IMR-90 (cell line): ENCODE measurements around the gene PISD. TPM values are rescaled to one million over a fixed set of nuclear protein-coding genes. Genes with fewer than 3 reads are reported as not detected.

Experiments used
- ATAC-seq: fragments of 200-7000 bp; cut with Tn5 transposase; 2 replicates; pipeline ENCODE4 v1.9.1; 2020; ENCODE audit warnings: low read depth, mild to moderate bottlenecking, moderate library complexity
- BruUV-seq: library from RNA; stranded (reverse); fragments of 400-500 nt; replicated peaks from 2 replicates; lab custom pipeline; 2021; lab: Mats Ljungman, UMichigan
- CTCF ChIA-PET: fragments of 300-600 bp; formaldehyde crosslinking; extraction: SDS; loops from one replicate; lab custom pipeline; 2021; ENCODE audit warnings: antibody characterized with exemption; lab: Yijun Ruan, JAX
- POLR2A ChIA-PET: fragments of 300-600 bp; sonication (Branson Sonifier 250); formaldehyde crosslinking; loops from one replicate; lab custom pipeline; 2022; ENCODE audit warnings: antibody characterized with exemption; ENCODE audit not compliant: unreplicated experiment; lab: Charles Lee
- DNase-seq: peaks from one replicate; pipeline ENCODE4 v3.0.0; 2013
- H2AFZ ChIP-seq: replicated peaks from 2 replicates; pipeline ENCODE3; 2013; ENCODE audit warnings: low read length, mild to moderate bottlenecking; ENCODE audit not compliant: poor library complexity
- H2AK5ac ChIP-seq: 2 replicates; pipeline ENCODE4 v1.6.1; 2013; ENCODE audit warnings: low read depth, low read length, inconsistent platforms
- H2AK9ac ChIP-seq: replicated peaks from 2 replicates; pipeline ENCODE3; 2013; ENCODE audit warnings: mild to moderate bottlenecking, low read depth, low read length, moderate library complexity; ENCODE audit not compliant: poor library complexity
- H2BK120ac ChIP-seq: 2 replicates; pipeline ENCODE4 v1.6.1; 2013; ENCODE audit warnings: low read depth, low read length, inconsistent platforms
- H2BK15ac ChIP-seq: 3 replicates; pipeline ENCODE4 v1.6.1; 2013; ENCODE audit warnings: low read depth, low read length, inconsistent platforms
- H2BK20ac ChIP-seq: 2 replicates; pipeline ENCODE4 v1.6.1; 2013; ENCODE audit warnings: low read depth, mild to moderate bottlenecking, inconsistent platforms, low read length, moderate library complexity
- H2BK5ac ChIP-seq: 2 replicates; pipeline ENCODE4 v1.6.1; 2013; ENCODE audit warnings: mild to moderate bottlenecking, low read depth, low read length, inconsistent platforms; ENCODE audit not compliant: poor library complexity, severe bottlenecking
- H3K14ac ChIP-seq: replicated peaks from 2 replicates; pipeline ENCODE4 v1.6.1; 2013; ENCODE audit warnings: low read depth, low read length, inconsistent platforms
- H3K18ac ChIP-seq: 2 replicates; pipeline ENCODE4 v1.6.1; 2013; ENCODE audit warnings: low read depth, low read length, control low read depth
- H3K23ac ChIP-seq: 2 replicates; pipeline ENCODE4 v1.6.1; 2013; ENCODE audit warnings: low read depth, low read length, inconsistent platforms
- H3K27ac ChIP-seq: 2 replicates; pipeline ENCODE4 v1.5.1; 2013; ENCODE audit warnings: mild to moderate bottlenecking, control low read depth, low read length; ENCODE audit not compliant: insufficient read depth
- H3K27me3 ChIP-seq: 2 replicates; pipeline ENCODE4 v1.6.1; 2013; ENCODE audit warnings: low read length; ENCODE audit not compliant: control insufficient read depth, insufficient read depth
- H3K36me3 ChIP-seq: 2 replicates; pipeline ENCODE4 v1.6.1; 2013; ENCODE audit warnings: low read length, mixed read lengths; ENCODE audit not compliant: control insufficient read depth, insufficient read depth
- H3K4ac ChIP-seq: 2 replicates; pipeline ENCODE4 v1.6.1; 2013; ENCODE audit warnings: low read depth, low read length, inconsistent platforms
- H3K4me1 ChIP-seq: 2 replicates; pipeline ENCODE4 v1.6.1; 2013; ENCODE audit warnings: low read length, mixed read lengths; ENCODE audit not compliant: control insufficient read depth, insufficient read depth
- H3K4me2 ChIP-seq: 2 replicates; pipeline ENCODE4 v1.6.1; 2013; ENCODE audit warnings: low read depth, mild to moderate bottlenecking, control low read depth, low read length, moderate library complexity
- H3K4me3 ChIP-seq: 2 replicates; pipeline ENCODE4 v1.5.1; 2013; ENCODE audit warnings: low read depth, mild to moderate bottlenecking, control low read depth, low read length, moderate library complexity; ENCODE audit not compliant: insufficient read depth
- H3K56ac ChIP-seq: 2 replicates; pipeline ENCODE4 v1.6.1; 2013; ENCODE audit warnings: low read length, inconsistent platforms; ENCODE audit not compliant: insufficient read depth; ENCODE audit errors: extremely low read depth
- H3K79me1 ChIP-seq, 2 experiments: 2 replicates each; pipeline ENCODE4 v1.6.1; 2013; ENCODE audit warnings: low read length in 2 of 2, inconsistent platforms in 1 of 2, low read depth in 1 of 2
- H3K9ac ChIP-seq: 2 replicates; pipeline ENCODE4 v1.6.1; 2013; ENCODE audit warnings: low read depth, low read length, control low read depth
- H3K9me1 ChIP-seq: 2 replicates; pipeline ENCODE4 v1.6.1; 2013; ENCODE audit warnings: low read length, inconsistent platforms; ENCODE audit not compliant: insufficient read depth
- H3K9me3 ChIP-seq: 2 replicates; pipeline ENCODE4 v1.6.1; 2013; ENCODE audit warnings: low read length; ENCODE audit not compliant: control insufficient read depth, insufficient read depth
- H4K20me1 ChIP-seq: 2 replicates; pipeline ENCODE4 v1.6.1; 2013; ENCODE audit warnings: low read length, inconsistent platforms; ENCODE audit not compliant: insufficient read depth
- H4K5ac ChIP-seq: 2 replicates; pipeline ENCODE4 v1.6.1; 2013; ENCODE audit warnings: mild to moderate bottlenecking, low read depth, low read length, control low read depth
- H4K8ac ChIP-seq, 2 experiments: 2 replicates each; pipeline ENCODE4 v1.6.1; 2013; ENCODE audit warnings: low read depth in 2 of 2, low read length in 2 of 2, control low read depth in 1 of 2, inconsistent platforms in 1 of 2
- H4K91ac ChIP-seq: 2 replicates; pipeline ENCODE4 v1.6.1; 2013; ENCODE audit warnings: low read depth, low read length, inconsistent platforms; ENCODE audit not compliant: insufficient read depth
- BHLHE40 ChIP-seq: fragments of 150-350 bp; IDR thresholded peaks from 2 replicates; pipeline ENCODE4 v1.6.1; 2016; ENCODE audit warnings: mild to moderate bottlenecking, low read depth, low read length
- FOS ChIP-seq: fragments of 150-350 bp; IDR thresholded peaks from 2 replicates; pipeline ENCODE4 v1.6.1; 2016; ENCODE audit warnings: low read depth, low read length
- MAZ ChIP-seq: IDR thresholded peaks from 2 replicates; pipeline ENCODE4 v1.6.1; 2012; ENCODE audit warnings: low read depth, mild to moderate bottlenecking, low read length, improper control_type of control experiment, moderate library complexity, borderline replicate concordance
- MXI1 ChIP-seq: IDR thresholded peaks from 2 replicates; pipeline ENCODE4 v1.6.1; 2012; ENCODE audit warnings: low read depth, mild to moderate bottlenecking, low read length, moderate library complexity, borderline replicate concordance
- POLR2A ChIP-seq: IDR thresholded peaks from 2 replicates; pipeline ENCODE4 v1.6.1; 2012; ENCODE audit warnings: mild to moderate bottlenecking, low read depth, low read length
- RCOR1 ChIP-seq: IDR thresholded peaks from 2 replicates; pipeline ENCODE4 v1.6.1; 2012; ENCODE audit warnings: mild to moderate bottlenecking, low read length, improper control_type of control experiment; ENCODE audit not compliant: insufficient replicate concordance
- RFX5 ChIP-seq: IDR thresholded peaks from 2 replicates; pipeline ENCODE4 v1.8.0; 2012; ENCODE audit warnings: low read depth, mild to moderate bottlenecking, low read length, moderate library complexity
- SMC3 ChIP-seq: fragments of 150-350 bp; IDR thresholded peaks from 2 replicates; pipeline ENCODE4 v1.6.1; 2016; ENCODE audit warnings: low read depth, mild to moderate bottlenecking, antibody characterized with exemption, low read length, moderate library complexity
- WGBS, 2 experiments: methylation state at CpG; one replicate each; pipeline versions ENCODE4 v1.1.5 to v1.1.7; 2013; ENCODE audit warnings: missing lambda C conversion rate in 2 of 2; ENCODE audit not compliant: insufficient read length in 1 of 2; ENCODE audit errors: extremely low coverage in 2 of 2; 5-methylcytosine and 5-hydroxymethylcytosine counted together
- dilution Hi-C: fragments of 300-500 bp; cut with HindIII; formaldehyde crosslinking; loops from one replicate; pipeline ENCODE4 v1.14.3; 2018; ENCODE audit warnings: low sequenced_read_pairs; ENCODE audit not compliant: unreplicated experiment
- in situ Hi-C: fragments of 300-500 bp; cut with MboI; formaldehyde crosslinking; loops from 3 replicates; pipeline ENCODE4 v1.14.3; 2019; ENCODE audit warnings: low sequenced_read_pairs, inconsistent platforms, mixed read lengths
- intact Hi-C: fragments of 100-400 bp; cut with micrococcal nuclease; formaldehyde crosslinking; loops from 2 replicates; pipeline ENCODE4 v1.10.0; 2022
- polyA plus RNA-seq, 3 experiments: library from polyadenylated mRNA; depleted of rRNA; stranded (reverse); fragments of >200 nt; gene quantifications; 2 replicates each; pipeline ENCODE4 v1.2.3, GENCODE V29; 2012; ENCODE audit warnings: low replicate concordance in 1 of 3
- total RNA-seq: library from RNA; depleted of rRNA; stranded (reverse); fragments of >200 nt; gene quantifications from 2 replicates; pipeline ENCODE4 v1.2.3, GENCODE V29; 2012
- TF ChIP-seq, protein P1 (sequence below): fragments of 150-350 bp; IDR thresholded peaks from 2 replicates; pipeline ENCODE4 v1.6.1; 2016; ENCODE audit warnings: low read depth, mild to moderate bottlenecking, low read length, moderate library complexity, borderline replicate concordance

PISD gene
- total and polyA plus RNA-seq, 2 of the 4 experiments (the other 2 are of a cell fraction): 34.1 to 48.8 TPM

DNA sequence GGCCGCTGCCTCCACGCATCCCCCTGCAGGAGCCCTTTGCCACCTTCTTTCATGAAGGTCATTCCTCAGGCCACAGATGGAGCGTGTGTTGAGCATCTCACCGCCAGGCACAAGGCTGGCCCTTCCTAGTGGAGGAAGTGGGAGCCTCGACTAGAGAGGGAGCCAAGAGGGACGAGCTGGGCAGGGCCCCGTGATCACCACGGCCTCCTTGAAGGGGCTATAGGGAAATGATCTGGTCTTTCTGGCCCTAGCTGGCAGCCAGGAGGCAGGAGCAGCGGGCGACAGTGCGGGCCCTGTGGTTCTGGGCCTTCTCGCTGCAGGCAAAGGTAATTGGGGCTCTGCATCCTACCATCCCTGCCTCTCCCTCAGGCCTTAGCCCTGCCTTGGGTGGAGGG lies 49.1 kb downstream of the PISD start:
- intact Hi-C loops: no loop called here
- no peak overlapping the region for H3K18ac ChIP-seq
- H3K4me3 ChIP-seq: no peak overlapping the region
- no peak overlapping the region for H2AK9ac ChIP-seq
- no peak overlapping the region for H3K14ac ChIP-seq
- no peak overlapping the region for H3K9ac ChIP-seq
- H4K8ac ChIP-seq: no peak overlapping the region
- H3K79me1 ChIP-seq: no peaks in the 10 kb centered on the region
- H4K91ac ChIP-seq: no peak overlapping the region
- no peak for ATAC-seq
- dilution Hi-C loops: no loop called here
- no peak overlapping the region for H2AK5ac ChIP-seq
- H2BK20ac ChIP-seq: no peak overlapping the region
- H2BK5ac ChIP-seq: no peak overlapping the region
- no peak overlapping the region for H2AFZ ChIP-seq
- H3K4me1 ChIP-seq: peaks cover 10% of the 10 kb centered on the region
- no peak overlapping the region for H3K27ac ChIP-seq
- ChIA-PET POLR2A (interaction anchor here (1.0 kb wide), 1 partner anchor 12 kb away, joined by 3 read pairs; no protein-coding TSS in a partner anchor), CTCF (no interaction called here)
- no peak overlapping the region for H4K5ac ChIP-seq
- no peak for DNase-seq
- H3K9me3 ChIP-seq: no peaks in the 10 kb centered on the region
- no CpG with 5 or more reads among the region's 12 CpGs for WGBS, 2 experiments
- H4K20me1 ChIP-seq: peaks cover 2% of the 10 kb centered on the region; the same call in 1 of the 2 replicates
- in situ Hi-C loops: no loop called here
- no peak overlapping the region for H3K4me2 ChIP-seq
- H3K9me1 ChIP-seq: peaks cover 3% of the 10 kb centered on the region; the same call in 1 of the 2 replicates
- H3K56ac ChIP-seq: no peak overlapping the region
- H2BK120ac ChIP-seq: no peak overlapping the region
- no TSS peak for BruUV-seq
- no peak overlapping the region for H3K23ac ChIP-seq
- no peak for TF ChIP-seq BHLHE40
- TF ChIP-seq MAZ: no peak
- TF ChIP-seq POLR2A: no peak
- no peak for TF ChIP-seq RFX5
- TF ChIP-seq MXI1: no peak
- TF ChIP-seq RCOR1: no peak
- no peak for TF ChIP-seq FOS
- TF ChIP-seq, protein P1, sequence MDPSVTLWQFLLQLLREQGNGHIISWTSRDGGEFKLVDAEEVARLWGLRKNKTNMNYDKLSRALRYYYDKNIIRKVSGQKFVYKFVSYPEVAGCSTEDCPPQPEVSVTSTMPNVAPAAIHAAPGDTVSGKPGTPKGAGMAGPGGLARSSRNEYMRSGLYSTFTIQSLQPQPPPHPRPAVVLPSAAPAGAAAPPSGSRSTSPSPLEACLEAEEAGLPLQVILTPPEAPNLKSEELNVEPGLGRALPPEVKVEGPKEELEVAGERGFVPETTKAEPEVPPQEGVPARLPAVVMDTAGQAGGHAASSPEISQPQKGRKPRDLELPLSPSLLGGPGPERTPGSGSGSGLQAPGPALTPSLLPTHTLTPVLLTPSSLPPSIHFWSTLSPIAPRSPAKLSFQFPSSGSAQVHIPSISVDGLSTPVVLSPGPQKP: no peak
- no peak for TF ChIP-seq SMC3
- H3K36me3 ChIP-seq: peaks cover 13% of the 10 kb centered on the region
- no peak overlapping the region for H2BK15ac ChIP-seq
- H3K4ac ChIP-seq: no peak overlapping the region; the same call in 1 of the 2 replicates
- H3K27me3 ChIP-seq: no peaks in the 10 kb centered on the region
